ENCODE data around the gene PDE11A. TPM values are rescaled to one million over a fixed set of nuclear protein-coding genes. Genes with fewer than 3 reads are reported as not detected.

PDE11A gene
- total and polyA plus RNA-seq, 2 of the 8 experiments (the other 6 are each of a cell fraction or from before 2014, with no cell fraction given), result 0.19 to 0.23 TPM

- POLR2A ChIA-PET (ENCODE audit: partially characterized antibody), result no interaction called here
- no peak overlapping the region for H3K56ac ChIP-seq (replicated peaks; ENCODE audit: insufficient read length, low read depth, low read length)
- FAIRE-seq, result no peak
- H3K14ac ChIP-seq (ENCODE audit: insufficient read length), result no peak overlapping the region
- H3K27me3 ChIP-seq (replicated peaks in 1 of 4; ENCODE audit: control insufficient read depth in 3 of 4, extremely low read depth in 1 of 4, insufficient read depth in 3 of 4, low read length in 3 of 4), result no peaks in the 10 kb centered on the region
- CTCF ChIA-PET (ENCODE audit: partially characterized antibody), result interaction anchor here (0.7 to 1.6 kb wide), 4 partner anchors 10 to 89 kb away, joined by 3 to 8 read pairs (median 3); no protein-coding TSS in a partner anchor
- H3K9ac ChIP-seq (replicated peaks in 1 of 4; ENCODE audit: extremely low read depth in 1 of 4, low read depth in 3 of 4, low read length in 3 of 4), result no peak overlapping the region
- H4K8ac ChIP-seq (ENCODE audit: extremely low read depth, insufficient read depth, low read length), result no peak overlapping the region
- H2AK5ac ChIP-seq (ENCODE audit: low read depth, low read length), result no peak overlapping the region
- no peak overlapping the region for H3K4ac ChIP-seq (replicated peaks; ENCODE audit: insufficient read length, low read depth, low read length)
- no peak overlapping the region for H3K18ac ChIP-seq (ENCODE audit: extremely low read depth, low read length)
- no peak overlapping the region for H2BK20ac ChIP-seq (ENCODE audit: low read length)
- no peaks in the 10 kb centered on the region for H3K36me3 ChIP-seq (ENCODE audit: control insufficient read depth in 2 of 4, insufficient read depth in 4 of 4, low read length in 3 of 4)
- H3K79me1 ChIP-seq (ENCODE audit: low read depth, low read length), result no peaks in the 10 kb centered on the region
- H2AFZ ChIP-seq (ENCODE audit: low read length), result no peak overlapping the region
- H2BK5ac ChIP-seq (ENCODE audit: low read depth, low read length), result no peak overlapping the region
- no peak overlapping the region for H3K23ac ChIP-seq (ENCODE audit: insufficient read length)
- H3K9me3 ChIP-seq (ENCODE audit: insufficient read depth in 2 of 2, low read depth in 1 of 2, low read length in 1 of 2), result no peaks in the 10 kb centered on the region
- no peak for DNase-seq (ENCODE audit: low read depth in 1 of 2, low spot score in 2 of 2)
- 84 to 100% methylated on average over 1 to 2 of the region's 2 CpGs for WGBS, 2 experiments (ENCODE audit: extremely low coverage in 1 of 2, insufficient coverage in 1 of 2, insufficient read length in 1 of 2, insufficient replicate concordance in 2 of 2, low coverage in 1 of 2, low lambda C conversion rate in 2 of 2, missing lambda C conversion rate in 1 of 2)
- H3K27ac ChIP-seq (ENCODE audit: low read depth, low read length), result no peak overlapping the region
- no peak overlapping the region for H3K4me3 ChIP-seq (ENCODE audit: extremely low read depth in 1 of 4, insufficient read depth in 2 of 4, low read depth in 3 of 4, low read length in 4 of 4)
- no peak overlapping the region for H2BK120ac ChIP-seq (replicated peaks; ENCODE audit: low read depth, low read length)
- H2BK12ac ChIP-seq (ENCODE audit: low read depth, low read length), result no peak overlapping the region
- H3K4me1 ChIP-seq (replicated peaks in 1 of 4; ENCODE audit: control insufficient read depth in 3 of 4, insufficient read depth in 4 of 4, low read length in 3 of 4), result peaks cover 0 to 7% (median 6%) of the 10 kb centered on the region in 4 experiments; a peak in 5 of 7 replicates
- H3K79me2 ChIP-seq (ENCODE audit: control insufficient read depth in 1 of 2, insufficient read depth in 2 of 2, low read length in 2 of 2), result no peaks in the 10 kb centered on the region
- H3K4me2 ChIP-seq (ENCODE audit: insufficient read depth in 1 of 2, low read depth in 2 of 2, low read length in 2 of 2), result peak overlapping the region in 1 of 2 experiments; percentile 36; a peak in 1 of 4 replicates
- no peak overlapping the region for H2BK15ac ChIP-seq (ENCODE audit: low read length)
- no peak overlapping the region for H4K91ac ChIP-seq (replicated peaks; ENCODE audit: insufficient read length, low read length)
- H3K23me2 ChIP-seq (ENCODE audit: low read depth, low read length), result no peaks in the 10 kb centered on the region
- H4K5ac ChIP-seq (ENCODE audit: insufficient read length, low read depth, low read length), result no peak overlapping the region
- H4K20me1 ChIP-seq (replicated peaks in 1 of 2; ENCODE audit: control insufficient read depth in 1 of 2, insufficient read depth in 2 of 2, low read length in 2 of 2), result no peaks in the 10 kb centered on the region
- TF ChIP-seq RXRA (IDR thresholded peaks at IDR 0.05; ENCODE audit: insufficient read depth, low read depth, low read length) (no peak), POLR2A (IDR thresholded peaks at IDR 0.05; ENCODE audit: control extremely low read depth in 1 of 2, low read depth in 2 of 2, low read length in 2 of 2) (no peak), POLR2AphosphoS5 (IDR thresholded peaks at IDR 0.05; ENCODE audit: low read depth, low read length) (no peak)
Observed at GRCh38 chr2:177888581-177888980, 184.0 kb downstream of the PDE11A start.

All from H1 (cell line).